ENCODE measurements around the gene FANCE.
"Not testable (repeated sequence)": the region's sequence is repeated elsewhere in the genome, so short reads cannot be mapped to it uniquely, and the experiment has no call there.

Gene FANCE

DNA sequence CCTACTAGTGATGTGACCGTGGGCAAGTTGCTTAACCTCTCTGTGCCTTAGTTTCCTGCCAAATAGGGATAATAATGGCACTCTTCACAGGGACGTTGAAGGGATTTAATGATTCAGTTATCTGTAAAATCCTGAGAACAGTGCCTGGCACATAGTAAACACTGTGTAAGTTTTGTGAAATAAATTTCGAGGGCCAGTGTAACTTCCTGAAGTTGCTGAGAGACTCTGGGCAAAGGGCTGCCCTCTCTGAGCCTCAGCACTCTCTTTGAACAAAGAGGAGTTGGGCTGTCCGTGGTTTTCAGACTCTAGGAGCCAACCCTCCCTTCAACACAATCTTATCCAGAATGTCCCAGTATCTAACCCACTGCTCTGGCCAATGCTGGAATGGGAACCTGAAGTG, 47.2 kb downstream of the FANCE start:
- no peak for DNase-seq

DNA sequence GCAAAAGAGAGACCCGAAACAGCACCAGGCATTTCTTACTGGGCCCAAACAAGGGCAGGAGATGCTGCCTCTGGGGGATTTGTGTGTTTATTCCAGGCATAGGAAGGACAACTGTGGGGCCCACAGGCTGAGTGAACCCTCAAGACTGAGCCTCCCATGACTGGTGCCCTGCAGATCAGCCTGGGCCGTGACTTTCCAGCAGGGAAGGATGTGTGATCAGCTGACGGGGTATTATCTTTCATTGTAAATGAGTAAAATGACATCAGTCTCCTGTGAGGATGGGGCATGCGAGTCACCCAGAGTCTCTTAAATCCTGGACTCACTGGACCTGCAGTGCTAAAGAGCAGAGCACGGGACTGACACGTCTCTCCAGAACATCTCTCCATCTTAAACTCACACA, 48.6 kb downstream of the FANCE start:
- peak in 2 of 4 experiments; percentile 14 to 17 for DNase-seq

DNA sequence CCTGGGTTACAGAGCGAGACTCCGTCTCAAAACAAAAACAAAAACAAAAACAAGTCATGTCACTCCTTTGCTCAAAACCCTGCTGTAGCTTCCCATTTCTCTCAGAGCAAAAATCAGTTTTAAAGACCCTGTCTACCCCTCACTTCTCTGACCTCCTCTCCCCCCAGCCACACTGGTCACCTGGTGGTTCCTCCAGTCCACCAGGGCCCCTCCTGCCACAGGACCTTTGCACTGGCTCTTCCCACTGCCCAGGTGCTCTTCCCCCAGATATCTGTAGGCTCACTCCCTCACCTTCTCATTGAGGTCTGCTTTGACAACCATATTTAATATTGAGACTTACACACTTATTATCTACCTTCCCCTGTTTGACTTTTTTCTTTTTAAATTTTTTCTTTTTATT, 49.6 kb downstream of the FANCE start:
- DNase-seq: no peak

DNA sequence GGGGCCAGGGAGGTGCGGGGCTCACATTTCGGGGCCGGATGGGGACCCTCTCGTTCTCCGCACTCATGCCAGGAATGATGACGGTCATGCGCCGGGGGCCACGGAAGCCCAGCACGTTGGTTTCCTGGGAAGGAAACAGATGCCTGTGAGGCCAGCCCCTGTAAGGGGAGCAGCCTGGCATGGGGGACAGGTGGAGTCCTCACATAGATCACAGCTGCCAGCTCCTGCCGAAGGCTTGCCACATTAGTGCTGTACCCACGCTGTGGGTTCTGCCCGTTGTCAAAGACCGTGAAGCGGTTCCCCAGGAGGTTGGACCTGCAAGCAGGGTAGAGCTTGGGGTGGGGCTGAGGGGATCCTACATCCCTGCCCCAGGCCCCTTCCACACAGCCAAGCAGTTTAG, 51.4 kb downstream of the FANCE start:
- DNase-seq: no peak

DNA sequence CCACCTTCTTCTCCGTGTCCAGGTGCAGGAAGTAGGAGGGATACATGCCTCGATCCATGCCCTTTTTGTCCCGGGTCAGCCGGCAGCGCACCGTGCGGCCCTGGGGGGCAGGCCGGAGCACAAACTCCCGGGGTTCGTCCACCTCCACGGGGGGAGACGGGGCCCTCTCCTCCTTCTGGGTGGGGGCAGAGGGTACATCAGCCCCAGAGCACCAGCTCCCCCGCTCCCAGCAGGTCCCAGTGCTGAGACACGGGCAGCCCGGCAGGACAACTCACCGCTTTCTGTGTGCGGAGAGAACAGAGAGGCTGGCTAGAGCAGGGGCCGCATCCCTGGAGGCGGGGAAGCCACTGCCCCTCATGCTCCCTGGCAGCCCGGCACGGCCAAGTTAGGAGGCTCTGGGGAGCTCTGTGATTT, 53.9 kb downstream of the FANCE start:
- no peak for DNase-seq

DNA sequence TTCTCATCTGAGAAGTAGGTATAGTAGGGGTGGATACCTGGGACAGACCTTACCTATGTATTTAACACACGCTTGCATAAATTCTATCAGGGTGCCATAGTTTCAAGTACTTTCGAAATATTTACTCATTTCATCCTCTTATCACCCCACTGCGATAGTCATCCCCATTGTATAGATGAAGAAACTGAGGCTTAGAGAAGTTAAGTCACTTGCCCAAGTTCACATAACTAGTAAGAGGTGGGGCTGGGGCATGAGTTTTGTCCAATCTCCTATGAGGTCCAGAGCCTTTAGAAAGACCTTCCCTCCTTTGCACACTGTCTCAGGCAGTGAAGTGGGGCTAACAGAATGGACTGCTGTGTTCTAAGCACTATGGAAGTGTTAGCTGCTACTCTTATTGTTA, 54.4 kb downstream of the FANCE start:
- DNase-seq: no peak

DNA sequence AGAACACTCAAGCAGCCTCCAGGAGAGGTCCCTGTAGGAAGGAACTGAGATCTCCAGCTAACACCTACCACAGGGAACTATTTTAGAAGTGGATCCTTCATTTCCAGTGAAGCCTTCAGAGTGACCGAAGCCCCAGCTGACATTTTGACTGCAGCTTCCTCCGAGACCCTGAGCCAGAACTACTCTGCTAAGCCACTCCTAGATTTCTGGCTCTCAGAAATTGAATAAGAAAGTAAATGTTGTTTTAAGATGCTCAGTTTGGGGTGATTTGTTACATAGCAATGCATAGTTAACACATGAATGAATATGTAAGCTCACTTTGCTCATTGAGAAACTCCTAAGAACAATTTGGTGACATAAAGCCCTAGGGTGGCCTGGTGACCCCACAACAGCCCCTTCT, 55.1 kb downstream of the FANCE start:
- DNase-seq: no peak

DNA sequence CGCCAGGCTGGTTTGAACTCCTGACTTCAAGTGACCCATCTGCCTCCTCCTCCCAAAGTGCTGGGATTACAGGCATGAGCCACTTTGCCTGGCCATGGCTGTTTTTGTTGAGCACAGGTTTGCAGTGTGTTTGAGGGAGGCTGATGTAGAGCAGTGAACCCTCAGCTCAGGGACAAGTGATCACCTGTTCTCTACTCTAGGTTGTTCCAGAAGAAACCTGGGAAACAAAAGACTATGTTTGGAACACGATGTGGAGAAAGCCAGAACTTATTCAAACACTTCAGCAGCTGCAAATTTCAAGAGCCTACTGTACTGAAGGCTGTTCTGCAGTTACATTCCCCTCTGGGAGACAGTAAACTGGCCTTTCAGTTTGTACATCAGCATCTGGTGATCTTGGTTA, 55.9 kb downstream of the FANCE start:
- no peak for DNase-seq

DNA sequence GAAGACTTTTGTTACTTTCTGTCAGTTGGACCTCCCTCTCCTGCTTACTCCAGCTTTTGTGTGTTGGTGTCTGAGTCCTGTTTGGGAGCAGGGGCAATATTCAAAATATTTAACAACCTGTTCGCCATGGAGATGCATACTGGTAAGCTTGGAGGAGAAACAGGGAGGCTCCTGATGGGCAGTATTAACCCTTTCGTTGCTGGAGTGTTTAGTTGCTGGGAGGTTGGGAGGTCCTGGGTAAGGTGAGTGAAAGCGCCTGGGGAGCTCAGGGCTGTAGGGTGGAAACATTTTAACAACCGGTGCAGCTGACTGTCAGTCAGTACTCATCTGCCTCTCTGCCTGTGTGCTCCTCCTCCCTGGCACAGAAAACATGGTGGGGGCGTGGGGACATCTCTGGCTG, 56.4 kb downstream of the FANCE start:
- no peak for DNase-seq

DNA sequence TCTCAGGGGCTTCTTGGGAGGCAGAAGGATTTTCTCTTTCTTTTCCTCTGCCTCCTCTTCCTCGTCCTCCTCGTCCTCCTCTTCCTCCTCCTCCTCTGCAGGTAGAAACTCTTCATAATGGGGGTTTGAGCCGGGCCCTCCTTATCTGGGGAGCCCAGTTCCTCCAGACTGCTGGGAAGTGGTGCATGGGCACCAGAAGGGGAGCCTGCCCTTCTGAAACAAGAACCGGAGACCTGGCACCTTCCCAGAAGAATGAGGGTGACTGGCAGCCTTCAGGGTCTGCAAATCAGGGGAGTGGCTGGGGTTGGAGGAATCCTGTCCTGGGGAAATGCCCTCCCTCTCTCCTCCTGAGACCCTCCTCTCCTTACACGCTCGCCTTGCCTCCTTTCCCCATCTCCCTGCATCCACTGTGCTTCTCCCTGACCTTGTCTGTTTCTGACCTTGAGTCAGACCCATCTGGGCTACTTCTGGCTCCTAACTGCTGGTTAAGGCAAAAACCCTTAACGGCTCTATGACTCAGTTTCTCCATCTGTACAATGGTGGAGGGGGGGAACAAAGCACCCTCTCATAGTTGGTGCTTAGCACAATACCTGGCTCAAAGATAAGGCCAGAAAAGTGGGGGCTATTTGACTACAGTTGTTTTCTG, 58.9 kb downstream of the FANCE start:
- DNase-seq: no peak

DNA sequence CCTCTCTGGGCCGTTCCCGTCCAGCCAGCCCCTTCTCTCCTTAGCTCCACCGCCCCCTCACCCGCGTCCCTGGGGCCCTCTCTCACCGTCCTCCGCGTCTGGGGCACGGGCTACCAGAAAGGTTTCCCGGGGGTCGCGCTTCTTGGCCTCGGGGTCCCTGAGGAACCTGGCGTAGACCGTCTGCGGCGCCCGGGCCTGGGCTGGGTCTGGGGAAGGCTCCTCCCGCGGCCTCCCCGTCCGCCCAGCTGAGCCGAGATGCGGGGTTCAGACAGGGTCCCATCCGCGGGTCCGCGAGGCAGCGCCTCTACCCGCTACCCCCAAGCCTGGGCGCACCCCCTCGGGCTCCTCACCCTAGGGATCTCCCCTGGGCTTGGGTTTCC, 59.4 kb downstream of the FANCE start:
- no peak for DNase-seq

DNA sequence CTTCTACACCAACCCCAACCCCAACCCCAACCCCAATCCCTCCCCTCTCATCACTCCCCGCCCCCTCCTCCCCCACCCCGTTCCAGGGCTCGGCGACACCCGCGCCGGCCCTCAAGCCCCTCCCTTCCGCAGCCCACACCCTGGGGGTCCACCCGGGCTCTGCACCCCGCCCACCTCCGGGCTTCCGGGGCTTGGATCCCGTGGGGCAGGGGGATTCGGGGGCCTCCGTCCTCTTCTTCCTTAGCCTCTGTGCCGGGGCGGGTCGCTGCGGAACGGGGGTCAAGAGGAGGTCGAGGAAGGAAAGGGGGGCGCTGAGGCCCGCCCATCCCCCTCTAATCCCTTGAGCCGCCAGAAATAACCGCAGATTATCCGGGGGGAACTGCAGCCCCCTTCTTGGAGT, 59.9 kb downstream of the FANCE start:
- no peak for DNase-seq

DNA sequence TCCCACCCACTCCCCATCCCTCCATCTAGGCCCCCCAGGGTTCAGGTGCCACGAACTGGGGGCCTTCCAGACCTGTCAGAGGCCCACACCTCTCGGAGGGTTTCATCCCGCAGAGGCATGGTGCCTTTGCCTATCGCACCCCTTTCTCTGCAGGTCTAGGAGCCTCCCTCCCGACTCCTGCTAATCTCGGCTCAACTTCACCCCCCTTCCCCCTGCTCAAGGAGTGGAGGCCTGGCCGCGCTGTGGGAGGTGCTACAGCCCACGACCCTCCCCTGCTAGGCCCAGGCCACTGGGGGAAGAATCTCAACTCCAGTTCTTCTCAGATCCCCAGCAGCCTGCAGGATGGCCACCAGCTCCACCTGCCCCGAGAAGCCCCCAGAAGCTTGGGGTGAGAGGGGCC, 60.6 kb downstream of the FANCE start, which contains the start of gene TULP1:
Gene TULP1, minus strand, starts transcription at position 157 of the 400 bp plus-strand sequence. Its CDS starts 38 bp downstream, at position 119.
- DNase-seq: no peak

DNA sequence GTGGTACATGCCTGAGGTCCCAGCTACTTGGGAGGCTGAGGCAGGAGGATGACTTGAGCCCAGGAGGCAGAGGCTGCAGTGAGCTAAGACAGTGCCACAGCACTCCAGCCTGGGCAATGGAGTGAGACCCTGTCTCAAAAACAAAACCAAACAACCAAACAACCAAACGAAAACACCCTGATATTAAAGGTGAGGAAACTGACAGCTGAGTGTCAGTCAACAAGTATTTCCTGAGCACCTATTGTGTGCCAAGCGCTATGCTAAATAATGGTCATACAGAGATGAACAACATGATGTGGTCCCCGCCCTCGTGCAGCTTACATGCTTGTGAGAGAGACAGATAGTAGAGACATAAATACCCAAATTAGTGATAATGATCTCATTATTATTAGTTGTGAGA, 62.4 kb downstream of the FANCE start:
- DNase-seq: no peak

DNA sequence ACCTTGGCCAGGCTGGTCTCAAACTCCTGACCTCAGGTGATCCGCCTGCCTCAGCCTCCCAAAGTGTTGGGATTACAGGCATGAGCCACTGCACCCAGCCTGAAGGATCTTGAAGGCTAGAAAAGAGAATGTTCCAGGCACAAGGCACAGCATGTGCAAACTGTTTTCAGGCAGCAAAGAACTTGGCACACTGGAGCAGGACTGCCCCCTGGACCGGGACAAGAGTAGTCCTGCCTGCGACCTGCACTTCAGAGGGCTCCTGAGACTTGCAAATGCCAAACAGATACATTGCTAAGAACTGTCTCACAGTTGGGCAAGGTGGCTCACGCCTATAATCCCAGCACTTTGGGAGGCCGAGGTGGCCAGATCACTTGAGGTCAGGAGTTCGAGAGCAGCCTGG, 63.8 kb downstream of the FANCE start:
- DNase-seq: not testable (repeated sequence)

Data from suppressor macrophage (primary cell).